ELR (cell line): ENCODE results near the gene PLA2G4E.

Experiments used
- DNase-seq: peaks from one replicate; pipeline ENCODE4 v3.0.0-alpha.2; 2015; ENCODE audit warnings: low read depth

The PLA2G4E gene

GRCh38 chr15:42053914-42054313 is 33.1 kb upstream of the PLA2G4E start:
- no peak for DNase-seq

DNA sequence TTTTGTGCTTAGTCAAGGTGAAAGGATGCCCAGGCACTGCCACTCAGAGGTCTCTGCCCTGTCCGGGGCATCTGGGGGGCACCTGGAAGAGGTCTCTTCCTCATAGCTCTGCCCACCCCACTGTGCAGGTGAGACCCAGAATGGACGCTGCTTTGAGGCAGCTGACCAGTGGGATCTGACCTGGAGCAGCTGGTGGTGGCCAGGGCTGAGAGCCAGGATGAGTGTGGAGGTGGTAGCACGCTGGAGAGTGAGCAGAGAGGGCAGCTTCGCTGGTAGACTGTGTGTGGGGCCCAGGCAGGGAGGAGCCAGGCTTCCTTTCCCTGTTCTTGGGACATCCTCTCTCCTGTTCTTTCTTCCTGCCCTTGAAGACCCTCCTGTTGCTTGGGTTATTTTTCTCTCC is 32.2 kb upstream of the PLA2G4E start:
- no peak for DNase-seq

GRCh38 chr15:42050484-42051255 is 29.8 kb upstream of the PLA2G4E start:
- no peak for DNase-seq

- DNase-seq = no peak
Measured at GRCh38 chr15:42048821-42049200, 28.0 kb upstream of the PLA2G4E start.

- no peak for DNase-seq
Measured at GRCh38 chr15:42048080-42048820, 27.4 kb upstream of the PLA2G4E start.

GRCh38 chr15:42046597-42046996 is 25.8 kb upstream of the PLA2G4E start:
- no peak for DNase-seq

GRCh38 chr15:42045211-42045615 is 24.4 kb upstream of the PLA2G4E start:
- DNase-seq = no peak

DNA sequence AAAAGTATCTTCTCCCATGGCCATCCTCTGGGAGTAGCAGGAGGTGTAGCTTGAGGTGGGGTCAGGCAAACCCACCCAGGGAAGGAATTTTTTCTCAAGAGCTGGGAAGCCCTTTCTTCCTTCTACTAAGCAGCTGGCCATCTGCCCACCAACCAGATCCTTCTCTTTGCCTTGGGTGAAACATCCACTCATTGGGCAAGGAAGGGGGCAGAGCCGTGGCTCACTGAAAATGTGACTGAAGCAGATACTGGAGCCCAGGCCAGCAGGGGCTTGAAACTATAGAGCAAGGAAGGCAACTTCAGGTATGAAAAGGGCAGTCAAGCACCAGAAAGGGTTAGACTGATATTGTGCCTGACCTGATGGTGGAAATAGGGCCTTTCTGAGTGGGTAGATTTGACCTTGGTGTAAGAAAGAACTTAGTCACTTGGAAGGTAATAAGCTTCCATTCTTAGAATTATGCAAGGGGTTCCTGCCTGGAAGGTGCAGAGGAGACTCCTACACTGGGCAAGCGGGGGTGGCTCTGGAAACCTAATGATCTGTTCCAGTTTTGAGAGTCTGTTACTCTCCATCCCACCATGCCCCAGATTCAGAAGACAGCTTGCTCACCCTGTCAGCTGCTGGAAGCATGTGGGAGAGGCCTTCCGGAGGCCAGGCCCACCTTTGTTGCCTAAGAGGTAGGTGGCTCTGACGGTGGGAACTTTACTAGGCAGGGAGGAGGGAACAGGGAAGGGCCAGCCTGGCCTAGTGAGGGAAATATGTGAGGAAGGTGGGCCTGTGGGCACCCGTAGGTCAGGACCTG is 22.0 kb upstream of the PLA2G4E start:
- no peak for DNase-seq

DNA sequence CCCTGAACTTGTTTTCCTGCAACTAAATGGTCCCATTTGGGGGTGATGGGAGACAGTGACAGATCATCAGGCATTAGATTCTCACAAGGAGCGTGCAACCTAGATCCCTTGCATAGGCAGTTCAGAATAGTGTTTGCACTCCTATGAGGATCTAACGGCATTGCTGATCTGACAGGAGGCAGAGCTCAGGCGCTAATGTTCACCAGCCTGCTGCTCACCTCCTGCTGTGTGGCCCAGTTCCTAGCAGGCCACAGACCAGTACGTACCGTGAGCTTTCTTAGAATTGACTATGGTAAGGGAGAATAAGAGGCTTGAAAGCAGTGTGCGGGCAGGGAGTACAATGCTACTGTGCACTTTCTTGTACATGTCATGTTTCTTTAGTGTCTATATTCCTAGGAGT is 17.6 kb upstream of the PLA2G4E start:
- no peak for DNase-seq

DNA sequence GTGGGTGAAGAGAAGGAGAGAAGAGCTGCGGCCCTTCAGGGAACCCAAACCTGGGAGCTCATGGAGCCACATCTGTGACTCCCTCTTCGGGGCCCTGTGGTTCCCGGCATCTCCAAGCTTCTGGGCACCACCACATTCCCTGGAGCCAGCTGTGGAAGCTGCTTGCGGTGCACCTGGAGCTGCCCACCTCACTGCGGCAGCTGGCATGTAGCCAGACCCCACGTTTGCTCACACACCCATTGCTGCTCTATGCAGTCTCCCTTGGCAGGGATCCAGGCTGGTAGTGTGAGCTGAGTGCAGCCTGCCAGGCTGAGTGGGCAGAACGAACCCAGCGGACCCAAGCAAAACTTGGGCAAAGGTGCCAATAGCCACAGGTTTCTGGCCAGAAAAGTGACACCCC is 16.8 kb upstream of the PLA2G4E start:
- no peak for DNase-seq

- no peak for DNase-seq
Measured at GRCh38 chr15:42036966-42037365, 16.1 kb upstream of the PLA2G4E start.

DNA sequence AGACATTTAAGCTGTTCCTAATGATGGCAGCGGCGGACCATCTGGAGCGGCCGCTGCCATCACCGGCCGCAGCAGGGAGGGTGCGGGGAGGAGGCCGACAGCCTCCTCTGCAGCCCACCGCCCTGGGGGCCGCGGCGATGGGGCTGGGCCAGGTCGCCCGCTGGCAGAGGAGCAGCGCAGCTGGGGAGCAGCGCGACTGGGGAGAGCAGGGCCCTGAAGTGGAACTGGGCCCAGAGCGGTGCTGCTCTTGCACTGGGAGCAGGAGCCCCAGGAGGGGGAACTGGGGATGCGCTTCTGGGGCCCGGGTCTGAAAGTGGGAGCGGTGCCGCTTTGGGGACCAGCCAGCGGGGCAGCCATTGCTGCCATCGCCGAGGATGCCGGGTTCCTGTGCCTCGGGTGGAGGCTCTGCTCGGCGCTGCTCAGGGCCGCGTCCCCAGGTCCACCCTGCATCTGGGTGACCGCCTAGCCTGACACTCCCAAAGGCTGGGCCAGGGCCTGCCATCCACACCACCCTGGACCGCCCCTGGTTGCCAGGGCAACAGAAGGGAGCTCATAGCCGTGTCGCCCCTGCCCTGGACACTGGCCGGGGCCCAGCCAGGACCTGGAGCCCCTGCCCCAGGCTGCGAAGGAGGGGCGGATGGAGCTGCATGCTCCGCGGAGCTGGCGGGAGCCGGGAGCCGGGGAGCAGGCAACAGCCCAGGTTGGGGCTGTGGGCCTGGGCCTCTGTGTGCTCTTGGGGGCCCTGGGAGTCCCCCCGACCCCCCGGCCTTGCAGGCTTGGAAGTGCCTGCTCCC is 15.5 kb upstream of the PLA2G4E start:
- DNase-seq = no peak

DNA sequence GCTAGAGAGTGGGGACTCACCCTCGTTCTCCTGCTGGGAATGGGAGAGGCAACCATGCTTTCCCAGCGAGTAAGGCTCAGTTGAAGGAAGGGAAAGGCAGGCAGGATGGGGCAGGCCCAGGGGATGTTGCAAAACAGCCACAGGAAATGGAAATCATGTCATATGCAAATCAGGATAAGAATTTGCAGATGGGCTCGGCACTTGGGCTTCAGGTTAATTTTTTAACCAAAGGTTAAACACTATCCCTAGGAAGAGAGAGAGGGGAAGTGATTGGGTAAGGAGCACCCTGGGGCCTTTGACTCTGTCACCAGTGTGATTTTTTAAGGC is 14.6 kb upstream of the PLA2G4E start:
- DNase-seq = peak; percentile 62

DNA sequence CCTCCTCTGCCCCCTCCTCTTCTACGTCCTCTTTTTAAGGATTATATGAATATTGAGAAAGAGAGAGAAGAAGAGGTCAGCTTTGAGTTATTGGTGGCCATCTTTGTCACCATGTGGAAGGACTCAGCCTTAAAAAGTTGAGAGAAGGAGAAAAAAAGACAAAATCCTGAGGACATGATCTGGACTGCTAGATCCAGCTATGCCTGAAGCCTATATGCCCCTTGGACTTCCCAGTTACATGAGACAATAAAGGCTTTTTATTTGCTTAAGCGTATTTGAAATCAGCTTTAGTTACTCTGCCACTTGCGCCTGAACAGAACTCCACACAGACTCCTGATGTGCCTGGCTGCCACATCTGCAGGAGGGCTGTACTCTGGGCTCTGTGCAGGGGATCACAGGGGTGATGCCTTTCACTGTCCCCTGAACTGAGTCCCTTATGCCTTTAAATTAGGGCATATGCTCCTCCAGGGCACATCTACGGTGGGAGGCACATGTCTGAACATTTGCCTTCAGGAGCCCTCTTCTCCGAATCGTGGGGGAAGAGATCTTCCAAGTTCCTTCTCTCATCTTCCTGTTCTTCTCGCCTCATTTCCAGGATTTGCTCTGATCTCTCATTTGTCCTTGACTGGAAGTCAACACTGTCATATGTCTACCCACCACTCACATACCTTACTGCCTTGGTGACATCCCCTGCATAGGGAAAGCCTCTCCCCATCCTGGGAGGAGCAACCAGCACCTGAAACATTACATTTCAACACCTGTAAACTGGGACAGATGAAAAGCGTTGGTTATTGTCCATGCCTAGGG is 14.0 kb upstream of the PLA2G4E start:
- DNase-seq = no peak

- DNase-seq = no peak
Measured at GRCh38 chr15:42033214-42033873, 12.5 kb upstream of the PLA2G4E start.

DNA sequence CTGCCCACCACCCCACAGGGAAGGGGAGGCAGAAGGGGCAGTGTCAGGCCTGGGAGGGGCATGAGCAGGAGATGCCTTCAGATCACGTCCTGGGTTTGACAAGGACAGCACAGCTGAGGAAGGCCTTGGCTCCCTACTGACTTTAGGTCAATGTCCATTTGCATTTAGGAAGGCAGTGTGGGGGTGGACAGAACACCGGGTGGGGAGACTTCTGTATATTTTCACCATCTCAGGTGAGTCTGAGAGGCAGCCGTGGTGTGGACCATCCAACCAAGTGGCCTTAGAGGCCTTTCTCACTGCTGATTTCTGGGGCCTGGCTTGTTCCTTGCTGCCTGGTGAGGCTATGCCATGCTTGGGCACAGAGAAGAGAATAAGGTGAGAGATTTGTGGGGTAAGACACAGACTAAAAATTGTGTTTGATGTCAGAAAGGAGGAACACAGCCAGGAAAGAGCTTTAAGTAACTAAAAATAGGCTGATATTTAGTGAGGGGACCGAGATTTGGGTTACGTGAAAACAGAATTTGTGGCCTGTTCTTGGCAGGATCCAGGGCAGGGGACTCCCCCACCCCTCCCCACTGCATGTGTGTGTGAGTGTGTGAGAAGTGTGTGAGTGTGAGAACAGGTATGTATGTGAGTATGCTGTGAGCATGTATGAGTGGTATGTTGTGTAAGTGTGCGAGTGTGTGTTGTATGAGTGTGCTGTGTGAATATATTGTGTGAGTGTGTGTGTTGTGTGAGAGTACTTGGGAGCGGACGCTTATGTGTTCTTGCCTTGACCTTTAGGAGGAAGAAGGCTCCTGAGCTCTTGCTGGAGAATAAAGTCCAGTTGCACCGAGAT is 11.8 kb upstream of the PLA2G4E start:
- no peak for DNase-seq

GRCh38 chr15:42031198-42031915 is 10.5 kb upstream of the PLA2G4E start:
- DNase-seq = no peak

GRCh38 chr15:42027521-42027920 is 6.7 kb upstream of the PLA2G4E start:
- no peak for DNase-seq

DNA sequence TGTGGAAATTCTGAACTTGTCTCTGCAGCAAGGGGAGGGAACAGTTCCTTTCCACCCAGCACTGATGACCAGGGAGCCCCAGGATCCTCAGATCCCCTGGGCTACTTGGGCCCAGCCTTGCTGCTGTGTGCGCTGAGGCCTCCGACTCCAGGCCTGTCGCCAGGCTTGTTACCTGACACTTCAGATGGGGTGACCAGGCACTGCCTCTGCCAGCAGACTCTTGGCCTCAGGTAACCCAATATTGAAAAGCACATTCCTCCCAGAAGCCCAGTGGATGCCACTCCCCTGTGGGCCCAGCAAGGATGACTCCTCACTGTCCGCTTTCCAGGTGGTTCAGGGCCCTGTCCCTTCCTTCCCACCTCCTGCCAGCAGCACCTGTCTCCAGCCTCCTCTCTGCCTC is 3.5 kb upstream of the PLA2G4E start:
- no peak for DNase-seq
